GM21367 (cell line): ENCODE results near the gene NKX1-1.
"Not testable (repeated sequence)": the region's sequence is repeated elsewhere in the genome, so short reads cannot be mapped to it uniquely, and the experiment has no call there.

Experiments used
- ATAC-seq: cut with Tn5 transposase; IDR thresholded peaks from one replicate; pipeline ENCODE4 v1.9.1; 2021; ENCODE audit not compliant: unreplicated experiment

NKX1-1 gene

DNA sequence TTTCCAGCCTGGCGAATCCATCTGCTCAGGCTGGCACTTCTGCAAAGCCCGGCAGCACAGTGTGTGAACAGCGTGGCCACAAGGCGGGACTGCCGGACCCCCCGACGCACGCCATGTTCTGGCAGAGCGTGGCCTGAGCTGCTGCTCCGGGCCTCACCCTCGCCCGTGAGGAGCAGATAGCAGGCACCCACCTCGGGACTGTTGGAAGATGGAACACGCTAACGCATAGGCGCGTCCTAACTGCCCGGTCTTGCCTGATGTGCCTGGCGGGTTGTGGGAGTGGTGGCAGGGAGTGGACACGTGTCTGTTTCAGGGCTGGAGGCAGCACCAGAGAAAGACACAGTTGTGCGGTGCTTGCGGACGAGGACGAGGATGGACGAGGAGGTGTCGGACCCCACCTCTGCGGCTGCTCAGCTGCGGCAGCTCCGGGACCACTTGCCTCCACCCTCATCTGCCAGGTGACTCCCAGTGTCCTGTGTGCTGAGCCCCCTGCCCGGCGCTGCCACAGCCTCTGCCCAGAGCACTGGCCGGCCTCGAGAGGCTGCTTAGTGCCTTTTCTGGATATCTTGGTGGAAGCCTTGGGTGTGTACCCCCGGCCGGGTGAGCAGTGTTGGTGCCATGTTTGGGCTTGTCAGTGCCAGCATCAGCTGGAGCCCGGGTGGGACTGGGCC is 31.1 kb downstream of the NKX1-1 start:
- no peak for ATAC-seq

DNA sequence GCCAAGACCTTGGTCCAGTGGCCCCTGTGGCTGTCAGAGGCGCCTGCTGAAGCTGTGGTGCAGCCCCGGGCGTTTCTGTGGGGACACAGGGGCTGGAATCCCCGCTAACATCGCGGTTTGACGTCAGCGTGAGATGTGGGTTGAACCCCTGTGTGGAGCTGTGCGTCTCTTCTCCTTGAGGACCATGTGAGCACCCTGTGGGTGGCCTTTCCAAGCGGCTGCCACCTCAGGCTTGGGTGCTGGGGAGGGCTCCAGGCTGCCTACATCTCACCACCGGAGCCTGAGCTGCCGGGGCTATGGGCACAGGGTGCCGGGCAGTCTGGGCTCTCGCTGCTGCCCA is 31.6 kb downstream of the NKX1-1 start:
- ATAC-seq, result no peak

DNA sequence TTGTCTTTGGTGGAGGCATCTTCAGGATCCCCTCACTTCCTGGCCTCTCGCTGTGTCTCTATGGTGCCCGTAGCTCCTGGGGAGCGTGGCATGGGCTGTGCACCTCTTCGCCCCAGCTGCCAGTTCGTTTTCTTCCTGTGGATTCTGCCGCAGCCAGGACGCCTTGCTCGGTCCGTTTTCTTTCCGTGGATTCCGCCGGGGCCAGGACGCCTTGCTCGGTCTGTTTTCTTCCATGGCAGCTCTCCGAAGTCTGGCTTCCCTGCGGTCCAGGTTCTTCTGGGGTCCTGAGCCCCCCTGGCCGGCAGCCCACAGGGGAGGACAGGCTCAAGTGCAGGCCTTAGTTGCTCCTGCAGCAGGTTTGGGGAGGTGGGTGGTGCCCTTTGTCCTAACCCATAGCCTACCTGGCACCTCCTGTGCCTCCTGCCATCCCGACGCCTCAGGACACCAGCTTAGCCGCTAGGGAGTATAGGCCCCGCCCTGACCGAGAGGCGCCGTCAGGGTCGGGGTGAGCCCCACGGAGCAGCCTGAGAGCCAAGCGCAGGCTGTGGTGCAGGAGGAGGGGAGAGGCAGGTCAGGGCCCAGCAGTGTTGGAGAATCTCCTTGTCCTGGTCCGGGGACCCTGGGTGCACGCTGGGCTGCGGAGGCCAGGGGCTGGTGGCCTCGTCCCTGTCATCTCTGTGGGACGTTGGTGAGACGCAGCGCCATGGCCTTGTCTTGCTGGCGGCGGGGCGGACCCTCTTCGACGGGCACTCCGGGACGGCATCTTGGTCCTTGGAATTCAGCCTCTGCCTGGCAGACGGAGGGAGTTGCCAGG is 32.1 kb downstream of the NKX1-1 start:
- ATAC-seq, result no peak

DNA sequence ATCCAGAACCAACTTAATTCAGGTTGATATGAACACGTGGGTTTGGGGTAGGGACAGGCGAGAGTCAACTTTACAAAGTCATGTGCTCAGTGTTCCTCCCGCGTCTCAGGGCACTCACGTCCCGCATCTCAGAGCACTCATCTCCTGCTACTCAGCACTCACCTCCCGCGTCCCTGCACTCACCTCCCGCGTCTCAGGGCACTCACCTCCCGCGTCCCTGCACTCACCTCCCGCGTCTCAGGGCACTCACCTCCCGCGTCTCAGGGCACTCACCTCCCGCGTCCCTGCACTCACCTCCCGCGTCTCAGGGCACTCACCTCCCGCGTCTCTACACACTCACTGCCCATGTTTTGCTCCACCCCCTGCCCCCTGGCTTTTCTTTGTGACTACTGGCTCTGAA is 33.7 kb downstream of the NKX1-1 start:
- ATAC-seq, result not testable (repeated sequence)

DNA sequence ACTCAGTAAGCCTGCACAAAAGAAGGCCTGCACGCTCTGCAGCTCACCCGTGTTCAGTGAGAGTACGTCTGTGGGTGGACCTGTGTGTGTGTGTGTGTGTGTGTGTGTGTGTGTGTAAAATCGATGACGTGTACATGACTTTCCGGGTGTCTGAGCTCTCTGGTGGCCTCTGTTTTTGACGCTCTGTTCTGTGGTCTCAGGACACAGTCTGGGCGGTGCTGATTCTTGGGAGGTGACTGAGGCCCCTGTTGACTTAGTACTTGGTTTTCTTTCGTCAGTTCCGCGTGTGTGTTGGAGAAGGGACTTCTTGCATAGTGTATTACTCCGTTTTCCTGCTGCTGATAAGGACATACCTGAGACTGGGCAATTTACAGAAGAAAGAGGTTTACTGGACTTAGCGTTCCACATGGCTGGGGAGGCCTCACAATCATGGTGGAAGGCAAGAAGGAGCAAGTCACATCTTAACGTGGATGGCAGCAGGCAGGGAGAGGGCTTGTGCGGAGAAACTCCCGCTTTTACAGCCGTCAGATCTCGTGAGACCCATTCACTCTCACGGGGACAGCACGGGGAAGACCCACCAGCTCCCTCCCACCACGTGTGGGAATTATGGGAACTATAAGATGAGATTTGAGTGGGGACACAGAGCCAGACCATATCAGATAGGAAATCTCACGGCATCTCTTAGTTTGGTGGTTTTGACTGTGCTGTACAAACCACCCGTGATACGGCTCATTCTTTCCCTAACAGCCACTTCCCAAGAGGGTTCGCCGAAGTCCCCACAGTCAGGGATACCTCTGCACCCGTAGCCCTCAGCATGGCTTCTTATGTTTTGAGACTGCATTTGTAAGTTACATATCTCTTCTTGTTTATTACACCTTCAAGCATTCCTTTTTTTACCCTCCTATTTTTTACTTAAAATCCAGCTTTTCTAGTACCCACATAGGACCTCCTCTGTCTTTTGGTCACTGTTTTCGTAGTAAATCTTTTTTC is 34.8 kb downstream of the NKX1-1 start:
- ATAC-seq, result no peak

DNA sequence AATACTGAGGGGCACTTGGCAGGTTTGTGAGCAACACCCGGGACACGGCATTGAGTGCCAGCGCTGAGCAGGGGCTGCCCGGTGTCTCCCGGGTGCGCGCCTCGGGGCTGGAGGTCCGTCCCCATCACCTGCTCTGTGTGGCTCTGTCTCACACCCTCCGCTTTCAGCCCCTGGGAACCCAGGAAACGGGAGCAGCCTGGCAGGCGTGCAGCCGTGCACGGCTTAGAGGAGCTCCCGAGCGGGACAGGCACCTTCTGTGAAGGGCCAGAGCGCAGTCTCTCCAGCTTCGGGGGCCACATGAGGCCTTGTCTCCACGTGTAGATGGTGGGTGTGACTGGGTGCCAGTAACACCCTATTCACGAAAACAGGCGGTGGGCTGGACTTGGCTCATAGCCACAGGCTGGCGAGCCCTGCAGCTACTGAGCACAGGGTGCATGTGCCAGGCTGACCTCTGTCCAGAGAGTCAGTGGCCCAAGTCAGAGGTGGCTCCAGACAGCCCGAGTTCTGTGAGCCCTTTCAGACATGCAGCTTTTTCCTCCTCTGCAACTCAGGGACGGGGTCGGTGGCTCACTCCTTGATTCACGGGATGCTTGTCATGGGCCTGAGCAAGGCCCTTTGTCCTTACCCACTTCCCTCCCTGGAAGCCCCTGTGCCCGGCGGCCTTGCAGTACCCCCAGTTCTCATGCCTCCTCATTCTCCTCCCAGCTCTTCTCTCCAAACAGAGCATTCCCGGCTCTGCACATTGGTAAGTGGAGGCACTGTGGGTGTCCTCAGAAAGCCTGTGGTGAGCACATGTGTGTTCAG is 35.7 kb downstream of the NKX1-1 start:
- ATAC-seq, result no peak

DNA sequence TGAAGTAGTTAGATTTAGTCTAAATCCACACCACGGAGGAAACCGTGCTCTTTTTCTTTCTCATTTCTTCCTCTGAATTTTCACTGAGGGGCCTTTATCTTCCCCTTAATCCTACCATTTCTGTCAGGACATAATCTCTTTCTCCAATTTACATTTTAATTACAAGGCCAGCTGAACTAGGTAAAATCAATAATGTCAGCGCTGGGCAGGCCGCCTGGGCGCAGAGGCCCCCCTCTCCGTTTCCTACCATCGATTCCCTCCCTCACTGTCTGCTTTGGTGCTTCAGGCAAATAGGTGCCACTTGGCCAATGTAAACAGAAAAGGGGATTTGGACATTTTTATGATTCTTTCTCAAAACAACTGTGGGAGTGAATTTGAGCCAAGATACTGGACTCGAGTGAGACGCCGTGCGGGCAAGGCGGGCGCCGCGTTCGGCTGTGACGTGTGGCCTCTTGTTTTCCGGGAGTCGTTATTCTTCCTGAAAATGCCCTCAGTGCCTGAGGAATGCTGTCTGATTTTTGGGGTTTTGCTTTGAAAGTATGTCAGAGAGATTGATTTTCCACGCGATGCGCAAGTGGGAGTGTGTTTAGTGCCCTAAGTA is 36.7 kb downstream of the NKX1-1 start:
- no peak for ATAC-seq

DNA sequence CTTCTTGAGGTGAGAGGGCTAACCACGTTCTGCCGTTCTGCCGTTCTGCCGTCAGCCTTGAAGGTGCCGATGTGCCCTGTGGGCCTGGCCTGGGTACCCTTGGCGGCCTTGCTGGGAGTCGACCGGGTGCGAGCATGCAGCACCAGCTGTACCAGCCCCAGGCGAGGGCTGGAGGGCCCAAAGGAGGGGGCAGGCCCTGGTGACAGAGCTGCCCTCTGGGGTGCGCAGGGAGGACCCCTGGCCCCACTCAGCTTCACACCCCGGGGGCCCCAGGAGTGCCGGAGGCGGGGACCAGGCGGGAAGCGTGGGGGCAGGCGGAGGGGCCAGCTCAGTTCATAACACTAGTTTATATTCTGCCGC is 37.2 kb downstream of the NKX1-1 start:
- ATAC-seq, result no peak

DNA sequence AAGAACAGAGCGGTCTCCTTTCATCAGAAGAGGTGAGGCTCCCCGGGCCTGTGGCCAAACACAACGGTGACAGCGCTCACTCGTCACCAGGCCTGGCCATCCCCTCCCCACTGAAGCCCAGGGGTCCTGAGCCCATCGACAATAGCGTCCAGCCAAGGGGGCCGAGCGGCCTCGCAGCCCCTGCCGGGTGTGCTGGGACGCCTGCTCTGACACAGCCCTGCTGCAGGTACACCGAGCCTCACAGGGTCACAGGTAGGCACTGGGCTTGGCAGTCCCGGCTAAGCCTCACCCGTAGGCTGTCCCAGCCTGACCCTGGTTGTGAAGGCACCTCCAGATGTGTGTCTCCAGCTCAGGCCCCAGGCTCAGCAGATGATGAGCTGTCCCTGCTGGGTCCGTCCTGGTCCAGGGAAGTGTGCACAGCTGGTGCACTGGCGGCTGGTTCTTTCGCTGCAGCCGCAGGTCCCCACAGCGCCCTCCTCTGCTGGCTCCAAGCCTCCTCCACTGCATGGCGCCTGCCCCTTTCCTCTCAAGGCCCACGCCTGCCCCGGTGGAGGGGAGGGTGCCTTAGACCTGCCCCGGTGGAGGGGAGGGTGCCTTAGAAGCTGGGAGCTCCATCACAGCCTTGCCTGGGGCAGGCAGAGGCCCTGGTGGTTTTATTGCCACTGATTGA is 37.7 kb downstream of the NKX1-1 start:
- ATAC-seq, result no peak

DNA sequence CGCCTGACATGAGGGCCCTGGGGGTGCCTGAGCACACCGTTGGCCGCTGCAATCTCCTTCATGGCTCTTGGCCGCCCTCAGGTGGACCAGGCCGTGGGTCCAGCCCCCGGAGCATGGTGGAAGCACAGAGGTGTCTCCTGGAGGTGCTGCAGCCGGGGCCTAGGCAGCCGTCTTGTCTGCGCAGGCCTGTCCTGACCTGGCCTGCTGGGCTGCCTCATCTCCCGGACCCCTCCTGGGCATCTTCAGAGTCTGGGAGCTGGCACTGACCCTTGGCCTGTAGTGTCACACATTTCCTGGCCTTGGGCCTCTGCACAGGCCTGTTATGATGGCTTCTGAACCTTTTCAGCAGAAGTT is 38.3 kb downstream of the NKX1-1 start:
- ATAC-seq, result no peak

DNA sequence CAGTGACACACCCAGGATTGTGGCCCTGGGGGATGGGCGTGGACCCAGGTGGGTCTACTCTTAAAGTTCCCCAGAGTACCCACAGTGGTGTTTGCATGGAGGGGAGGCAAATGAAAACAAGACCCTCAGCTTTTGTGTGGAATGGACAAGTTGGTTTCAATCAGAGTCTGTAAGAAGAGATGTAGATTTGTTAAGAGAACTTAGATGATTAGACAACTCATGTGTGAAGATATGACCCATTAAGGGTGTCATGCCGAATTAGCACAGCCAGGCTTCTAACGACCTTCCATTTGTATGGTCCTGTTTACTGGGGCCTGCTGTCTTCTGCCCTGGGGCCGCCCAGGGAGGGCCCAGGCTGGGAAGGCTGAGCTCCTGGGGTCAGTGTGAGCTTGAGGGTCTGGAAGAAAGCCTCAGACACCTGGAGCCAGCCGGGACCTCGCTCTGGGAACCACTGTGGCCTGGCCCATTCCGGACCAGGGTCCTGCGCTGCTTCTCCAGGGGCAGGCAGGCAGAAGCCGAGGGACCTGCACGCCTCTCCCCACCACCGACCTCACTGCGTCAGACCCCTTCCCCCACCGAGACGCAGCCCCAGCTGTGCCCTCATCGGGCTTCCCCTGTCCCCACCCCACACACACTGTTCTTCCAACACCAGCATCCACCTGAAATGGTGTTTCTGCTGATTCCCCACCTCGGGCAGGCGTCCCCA is 38.9 kb downstream of the NKX1-1 start:
- ATAC-seq, result no peak

DNA sequence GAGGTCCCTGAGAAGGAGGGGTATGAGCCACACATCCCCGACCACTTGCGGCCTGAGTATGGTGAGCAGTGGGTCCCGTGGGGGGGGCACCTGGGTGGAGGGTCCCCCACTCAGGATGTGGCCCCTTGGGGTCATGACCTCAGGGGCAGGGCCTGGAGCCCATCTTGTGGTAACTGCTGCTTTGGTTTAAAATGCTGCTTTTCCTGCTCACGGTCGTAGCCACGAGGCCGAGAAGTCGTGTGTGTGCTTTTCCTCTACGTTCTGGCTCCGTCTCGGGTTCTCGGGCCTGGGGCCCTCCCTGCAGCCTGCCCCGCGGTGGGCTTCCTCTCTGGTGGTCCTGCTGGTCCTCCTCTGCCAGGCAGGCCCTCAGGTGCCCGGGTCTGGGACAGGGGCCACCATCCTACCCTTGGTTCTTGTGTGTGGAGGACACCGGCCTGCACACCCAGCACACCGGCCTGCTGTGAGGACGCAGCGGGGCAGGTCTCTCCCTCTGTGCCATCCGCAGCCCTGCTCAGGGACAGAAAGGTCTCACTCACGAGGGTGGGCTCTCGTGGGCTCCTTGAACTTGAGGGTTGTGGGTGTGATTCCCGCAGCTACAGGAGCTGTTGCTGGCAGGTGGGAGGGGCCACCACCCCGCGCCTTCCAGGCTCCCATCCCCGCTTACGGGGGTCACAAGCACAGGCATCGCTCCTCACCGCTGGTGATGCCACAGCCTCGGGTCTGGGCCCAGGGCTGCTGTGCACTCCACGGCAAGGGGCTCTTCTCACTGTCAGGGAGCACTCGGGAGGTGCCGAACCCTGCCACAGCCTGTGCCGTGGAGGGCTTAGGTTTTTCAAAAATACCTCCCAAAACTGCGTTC is 39.6 kb downstream of the NKX1-1 start:
- no peak for ATAC-seq

DNA sequence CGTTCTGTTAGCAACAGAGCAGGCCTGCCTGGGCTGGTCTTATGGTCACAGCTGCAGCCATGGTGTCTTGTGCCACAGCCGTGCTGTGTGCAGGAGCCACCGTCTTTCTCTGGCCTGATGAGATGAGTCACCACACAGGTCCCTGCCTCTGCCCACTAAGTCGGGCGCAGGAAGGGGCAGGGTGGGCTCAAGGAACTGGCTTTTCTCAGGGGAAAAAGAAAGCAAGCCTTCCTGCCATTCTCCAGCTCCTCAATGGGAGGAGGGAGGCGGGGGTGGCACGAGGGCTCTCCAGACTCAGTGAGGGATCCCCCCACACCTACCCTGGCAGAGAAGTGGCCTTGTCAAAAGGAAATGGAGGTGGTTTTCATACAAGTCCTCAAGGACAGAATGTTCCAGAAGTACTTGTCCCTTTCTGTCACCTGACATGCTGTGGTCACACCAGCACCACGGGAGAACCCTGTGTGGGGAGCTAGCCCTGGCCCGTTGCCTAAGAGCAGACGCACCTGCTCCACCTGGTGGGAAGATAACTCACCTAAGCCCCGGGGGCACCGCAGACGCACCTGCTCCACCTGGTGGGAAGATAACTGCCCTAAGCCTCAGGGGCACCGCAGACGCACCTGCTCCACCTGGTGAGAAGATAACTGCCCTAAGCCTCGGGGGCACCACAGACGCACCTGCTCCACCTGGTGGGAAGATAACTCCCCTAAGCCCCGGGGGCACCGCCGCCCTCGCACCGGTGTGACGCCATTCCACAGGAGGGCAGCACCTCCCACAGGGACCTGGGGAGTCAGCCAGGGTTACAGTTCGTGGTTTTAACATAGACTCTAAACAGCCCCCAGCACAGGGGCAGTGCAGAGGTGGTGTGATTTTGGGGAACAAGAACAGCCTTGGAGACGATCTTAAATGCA is 40.7 kb downstream of the NKX1-1 start:
- no peak for ATAC-seq

DNA sequence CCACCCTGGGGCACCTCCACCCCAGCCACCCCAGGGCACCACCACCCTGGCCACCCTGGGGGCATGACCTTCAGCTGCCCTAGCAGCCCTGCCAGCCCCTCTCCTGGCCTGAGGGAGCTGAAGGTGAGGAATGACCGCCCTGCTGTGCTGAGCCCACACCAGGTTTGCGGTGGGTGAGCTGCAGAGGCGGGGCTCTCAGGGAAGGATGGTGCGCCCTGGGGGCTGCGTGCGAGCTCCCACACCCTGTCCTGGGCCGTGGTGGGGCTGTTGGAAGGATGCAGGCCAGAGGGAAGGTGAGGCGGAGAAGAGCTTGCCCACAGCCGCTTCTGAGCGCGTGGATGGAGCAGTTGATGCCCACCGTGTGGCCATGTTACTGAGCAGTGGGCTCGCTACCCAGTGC is 41.5 kb downstream of the NKX1-1 start:
- no peak for ATAC-seq

DNA sequence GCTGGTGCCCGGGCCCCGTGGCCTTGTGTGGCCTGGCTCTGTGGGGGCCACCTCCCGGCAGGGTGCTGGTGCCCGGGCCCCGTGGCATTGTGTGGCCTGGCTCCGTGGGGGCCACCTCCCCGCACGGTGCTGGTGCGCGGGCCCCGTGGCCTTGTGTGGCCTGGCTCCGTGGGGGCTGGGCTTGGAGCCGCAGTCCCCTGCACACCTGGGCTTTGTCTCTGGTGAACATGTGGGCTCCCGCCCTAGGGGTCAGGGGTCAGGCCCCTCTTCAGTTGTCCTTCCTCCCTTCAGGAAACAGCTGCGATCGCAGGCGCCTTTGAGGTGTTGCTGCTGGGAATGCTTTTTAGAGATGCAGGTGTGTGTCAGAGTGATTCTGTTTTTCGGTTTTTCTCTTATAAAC is 42.0 kb downstream of the NKX1-1 start:
- ATAC-seq, result no peak

DNA sequence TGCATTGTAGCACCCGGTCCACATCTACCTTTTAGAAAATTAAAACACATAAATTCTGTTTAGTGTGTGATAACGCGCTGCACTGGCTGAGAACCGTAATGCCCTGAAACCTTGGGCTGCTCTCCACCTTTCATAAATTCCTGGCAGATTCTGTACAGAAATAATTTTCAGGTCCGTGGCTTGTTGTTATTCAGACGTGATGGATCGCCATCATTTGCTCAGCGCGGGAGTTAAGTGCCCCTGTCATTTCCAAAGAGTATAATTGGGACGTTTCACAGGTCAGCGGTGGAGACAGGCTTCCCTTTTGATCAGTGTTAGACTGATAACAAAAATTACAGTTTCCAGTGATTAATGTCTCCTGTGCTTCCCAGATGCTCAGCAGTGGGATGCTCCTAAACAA is 42.7 kb downstream of the NKX1-1 start:
- no peak for ATAC-seq

DNA sequence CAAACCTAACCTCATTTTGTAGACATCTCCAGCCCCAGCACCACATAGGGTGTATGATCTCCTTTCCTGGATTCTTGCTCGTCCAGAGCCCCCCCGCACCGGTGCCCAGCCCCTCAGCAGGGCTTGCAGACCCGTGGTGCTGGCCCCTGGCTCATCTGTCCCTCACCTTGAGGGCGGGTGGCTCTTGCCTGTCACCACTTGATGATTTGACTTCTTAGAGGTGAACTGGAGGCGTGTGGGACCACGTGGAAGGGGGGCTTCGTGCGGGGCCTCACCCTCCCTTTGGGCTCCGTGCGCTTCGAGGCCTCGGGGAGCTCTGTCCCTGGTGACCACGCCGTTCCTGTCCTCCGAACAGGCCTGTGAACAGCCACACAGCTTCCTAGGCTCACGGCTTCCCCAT is 43.7 kb downstream of the NKX1-1 start:
- ATAC-seq, result no peak
